HL-60/S4 treated with retinoic acid at 250 ng/mL for 4 days and 3 days (cell line): ENCODE results near the gene INPP5J.
"Not testable (repeated sequence)": the region's sequence is repeated elsewhere in the genome, so short reads cannot be mapped to it uniquely, and the experiment has no call there.

Source experiments
- in situ Hi-C: fragments of 300-500 bp; cut with MboI; formaldehyde crosslinking; loops from 2 replicates; pipeline ENCODE4 v1.7.0; 2022; ENCODE audit warnings: low sequenced_read_pairs

INPP5J gene

GRCh38 chr22:31144223-31144622 lies 21.5 kb downstream of the INPP5J start:
- in situ Hi-C loops: no loop called here

GRCh38 chr22:31148488-31148887 lies 25.7 kb downstream of the INPP5J start:
- in situ Hi-C loops: no loop called here

- in situ Hi-C loops: no loop called here
Observed at GRCh38 chr22:31148953-31149627, 26.3 kb downstream of the INPP5J start.

- in situ Hi-C loops: no loop called here
Observed at GRCh38 chr22:31150615-31151014, 27.8 kb downstream of the INPP5J start.

GRCh38 chr22:31151872-31152271 lies 29.1 kb downstream of the INPP5J start:
- in situ Hi-C loops: no loop called here

- in situ Hi-C loops: no loop called here
Observed at GRCh38 chr22:31153357-31153756, 30.6 kb downstream of the INPP5J start.

- in situ Hi-C loops: no loop called here
Observed at GRCh38 chr22:31154975-31155374, 32.2 kb downstream of the INPP5J start.

GRCh38 chr22:31155422-31155821 lies 32.7 kb downstream of the INPP5J start:
- in situ Hi-C loops: no loop called here

- in situ Hi-C loops: no loop called here
Observed at GRCh38 chr22:31160328-31160978, 37.7 kb downstream of the INPP5J start.

- in situ Hi-C loops: no loop called here
Observed at GRCh38 chr22:31161386-31161785, 38.6 kb downstream of the INPP5J start.

GRCh38 chr22:31162015-31162765 lies 39.4 kb downstream of the INPP5J start:
- in situ Hi-C loops: no loop called here

- in situ Hi-C loops: no loop called here
Observed at GRCh38 chr22:31170971-31171370, 48.2 kb downstream of the INPP5J start.

GRCh38 chr22:31171734-31172133 lies 49.0 kb downstream of the INPP5J start:
- in situ Hi-C loops: not testable (repeated sequence)

- in situ Hi-C loops: no loop called here
Observed at GRCh38 chr22:31173386-31174145, 50.8 kb downstream of the INPP5J start.

GRCh38 chr22:31176923-31177322 lies 54.2 kb downstream of the INPP5J start:
- in situ Hi-C loops: no loop called here

GRCh38 chr22:31177420-31178162 lies 54.8 kb downstream of the INPP5J start:
- in situ Hi-C loops: no loop called here

GRCh38 chr22:31178859-31179258 lies 56.1 kb downstream of the INPP5J start:
- in situ Hi-C loops: no loop called here

- in situ Hi-C loops: no loop called here
Observed at GRCh38 chr22:31179345-31179744, 56.6 kb downstream of the INPP5J start.

GRCh38 chr22:31184015-31184414 lies 61.2 kb downstream of the INPP5J start:
- in situ Hi-C loops: no loop called here
